Effector memory CD4-positive, alpha-beta T cell (primary cell): ENCODE data around the gene USP6NL.
"Not testable (repeated sequence)": the region's sequence is repeated elsewhere in the genome, so short reads cannot be mapped to it uniquely, and the experiment has no call there.

ENCODE experiments used
- DNase-seq, 3 donors: peaks; one replicate each; pipeline ENCODE4 v3.0.0-alpha.2; 2020
- H3K27ac ChIP-seq: 2 replicates; pipeline ENCODE4 v1.7.0; 2013; ENCODE audit warnings: mild to moderate bottlenecking, low read length, moderate library complexity; ENCODE audit not compliant: insufficient read depth, poor library complexity, severe bottlenecking
- H3K27me3 ChIP-seq: replicated peaks from 2 replicates; pipeline ENCODE4 v1.7.0; 2013; ENCODE audit warnings: mild to moderate bottlenecking, low read length; ENCODE audit not compliant: insufficient read depth, control insufficient read depth, poor library complexity, severe bottlenecking
- H3K36me3 ChIP-seq: 2 replicates; pipeline ENCODE4 v1.7.0; 2013; ENCODE audit warnings: mild to moderate bottlenecking, low read length, moderate library complexity; ENCODE audit not compliant: control insufficient read depth, insufficient read depth
- H3K4me1 ChIP-seq: 2 replicates; pipeline ENCODE4 v1.7.0; 2013; ENCODE audit warnings: low read length, mild to moderate bottlenecking; ENCODE audit not compliant: control insufficient read depth, insufficient read depth, poor library complexity, severe bottlenecking
- H3K4me3 ChIP-seq: 2 replicates; pipeline ENCODE4 v1.7.0; 2013; ENCODE audit warnings: low read length, low read depth, mild to moderate bottlenecking; ENCODE audit not compliant: insufficient read depth, poor library complexity, severe bottlenecking
- H3K9me3 ChIP-seq: 2 replicates; pipeline ENCODE4 v1.7.0; 2013; ENCODE audit warnings: mild to moderate bottlenecking, low read length, moderate library complexity; ENCODE audit not compliant: control insufficient read depth

Gene USP6NL

GRCh38 chr10:11494923-11495322 lies 116.5 kb downstream of the USP6NL start:
- not testable (repeated sequence) for H3K9me3 ChIP-seq, H3K4me3 ChIP-seq, H3K4me1 ChIP-seq, H3K36me3 ChIP-seq, DNase-seq, H3K27ac ChIP-seq, H3K27me3 ChIP-seq

GRCh38 chr10:11493646-11494045 lies 117.8 kb downstream of the USP6NL start:
- H3K36me3 ChIP-seq = no peaks in the 10 kb centered on the region
- no peaks in the 10 kb centered on the region for H3K27me3 ChIP-seq
- DNase-seq = no peak
- H3K27ac ChIP-seq = no peak overlapping the region
- H3K9me3 ChIP-seq = no peaks in the 10 kb centered on the region
- H3K4me1 ChIP-seq = no peaks in the 10 kb centered on the region
- H3K4me3 ChIP-seq = no peak overlapping the region

GRCh38 chr10:11491087-11491486 lies 120.4 kb downstream of the USP6NL start:
- no peak overlapping the region for H3K27ac ChIP-seq
- no peak overlapping the region for H3K4me3 ChIP-seq
- H3K36me3 ChIP-seq = no peaks in the 10 kb centered on the region
- H3K4me1 ChIP-seq = no peaks in the 10 kb centered on the region
- H3K9me3 ChIP-seq = no peaks in the 10 kb centered on the region
- no peak for DNase-seq
- no peaks in the 10 kb centered on the region for H3K27me3 ChIP-seq

GRCh38 chr10:11489591-11489990 lies 121.9 kb downstream of the USP6NL start:
- Histone ChIP-seq H3K27ac (no peak overlapping the region), H3K4me3 (no peak overlapping the region), H3K4me1 (no peaks in the 10 kb centered on the region), H3K9me3 (no peaks in the 10 kb centered on the region), H3K27me3 (no peaks in the 10 kb centered on the region), H3K36me3 (no peaks in the 10 kb centered on the region)
- no peak for DNase-seq

GRCh38 chr10:11488126-11488525 lies 123.3 kb downstream of the USP6NL start:
- no peaks in the 10 kb centered on the region for H3K36me3 ChIP-seq
- H3K4me1 ChIP-seq = no peaks in the 10 kb centered on the region
- no peak overlapping the region for H3K4me3 ChIP-seq
- H3K27me3 ChIP-seq = no peaks in the 10 kb centered on the region
- no peaks in the 10 kb centered on the region for H3K9me3 ChIP-seq
- H3K27ac ChIP-seq = no peak overlapping the region
- no peak for DNase-seq

- Histone ChIP-seq H3K4me3 (no peak overlapping the region), H3K4me1 (peaks cover 2% of the 10 kb centered on the region), H3K27me3 (no peaks in the 10 kb centered on the region), H3K27ac (no peak overlapping the region), H3K9me3 (no peaks in the 10 kb centered on the region), H3K36me3 (no peaks in the 10 kb centered on the region)
- DNase-seq = no peak
Observed at GRCh38 chr10:11483201-11484148, 128.0 kb downstream of the USP6NL start.

- H3K4me3 ChIP-seq = no peak overlapping the region
- peaks cover 2% of the 10 kb centered on the region for H3K4me1 ChIP-seq
- no peaks in the 10 kb centered on the region for H3K9me3 ChIP-seq
- H3K27me3 ChIP-seq = no peaks in the 10 kb centered on the region
- H3K27ac ChIP-seq = no peak overlapping the region
- H3K36me3 ChIP-seq = no peaks in the 10 kb centered on the region
- DNase-seq = no peak
Observed at GRCh38 chr10:11482306-11482705, 129.1 kb downstream of the USP6NL start.

- no peak overlapping the region for H3K4me3 ChIP-seq
- H3K27me3 ChIP-seq = no peaks in the 10 kb centered on the region
- H3K4me1 ChIP-seq = peaks cover 2% of the 10 kb centered on the region
- H3K9me3 ChIP-seq = no peaks in the 10 kb centered on the region
- DNase-seq = no peak
- H3K36me3 ChIP-seq = no peaks in the 10 kb centered on the region
- H3K27ac ChIP-seq = no peak overlapping the region
Observed at GRCh38 chr10:11480687-11481086, 130.8 kb downstream of the USP6NL start.

GRCh38 chr10:11479300-11479699 lies 132.2 kb downstream of the USP6NL start:
- Histone ChIP-seq H3K4me1 (peaks cover 2% of the 10 kb centered on the region), H3K4me3 (no peak overlapping the region), H3K27me3 (no peaks in the 10 kb centered on the region), H3K36me3 (no peaks in the 10 kb centered on the region), H3K9me3 (no peaks in the 10 kb centered on the region), H3K27ac (no peak overlapping the region)
- DNase-seq = no peak

GRCh38 chr10:11478807-11479206 lies 132.6 kb downstream of the USP6NL start:
- Histone ChIP-seq H3K9me3 (no peaks in the 10 kb centered on the region), H3K36me3 (no peaks in the 10 kb centered on the region), H3K4me1 (peaks cover 2% of the 10 kb centered on the region), H3K27ac (no peak overlapping the region), H3K27me3 (no peaks in the 10 kb centered on the region), H3K4me3 (no peak overlapping the region)
- DNase-seq = no peak
